ENCODE results near the gene ROR1. TPM values are rescaled to one million over a fixed set of nuclear protein-coding genes. Genes with fewer than 3 reads are reported as not detected.

ROR1 gene
- total and polyA plus RNA-seq, 2 of the 4 experiments (the other 2 are of a cell fraction), result 4.4 to 10.0 TPM

DNA sequence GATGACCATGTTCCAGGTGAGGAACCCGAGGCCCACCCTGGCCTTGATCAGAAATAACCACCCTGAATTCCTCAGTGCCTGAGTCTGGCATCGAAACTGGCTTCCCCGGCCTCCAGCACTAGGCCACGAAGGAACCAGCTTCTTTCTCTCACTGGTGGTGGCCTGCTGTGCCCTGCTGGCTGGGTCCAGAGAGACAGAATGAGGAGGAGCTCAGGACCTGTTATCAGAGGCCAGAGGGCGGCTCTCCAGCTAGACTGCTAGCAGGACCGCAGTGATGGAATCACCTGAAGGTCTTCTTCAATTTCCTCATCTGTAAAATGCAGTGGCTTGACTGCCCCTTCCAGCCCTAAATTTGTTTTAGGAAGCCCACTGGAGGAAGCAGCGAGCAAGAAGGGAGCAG lies 20.5 kb downstream of the ROR1 start:
- 100% methylated on average over 2 of the region's 7 CpGs; no CpG with 5 or more reads in 1 of the 2 experiments for WGBS, 2 experiments (ENCODE audit: extremely low coverage in 2 of 2, insufficient read length in 1 of 2)
- POLR2A ChIA-PET (ENCODE audit: unreplicated experiment), result interaction anchor here (0.5 kb wide), 1 partner anchor 370 kb away, joined by 3 read pairs; no protein-coding TSS in a partner anchor

More for the DNA sequence above, 20.5 kb downstream of the ROR1 start:
- Histone ChIP-seq H3K56ac (ENCODE audit: extremely low read depth, insufficient read depth, low read length) (no peak overlapping the region), H4K91ac (ENCODE audit: insufficient read depth, low read depth, low read length) (0 out of 2 replicates have a peak overlapping the region, but pooled peaks have one; percentile 1), H3K4me1 (ENCODE audit: control insufficient read depth, insufficient read depth, low read length) (peaks cover 6% of the 10 kb centered on the region), H3K4me2 (ENCODE audit: low read depth, low read length) (no peak overlapping the region), H3K9ac (ENCODE audit: low read depth, low read length) (no peak overlapping the region), H3K9me3 (ENCODE audit: control insufficient read depth, insufficient read depth, low read length) (no peaks in the 10 kb centered on the region), H3K23ac (ENCODE audit: low read depth, low read length) (no peak overlapping the region), H3K79me1 (ENCODE audit: low read depth in 1 of 2, low read length in 2 of 2) (no peaks in the 10 kb centered on the region; a peak in 1 of 4 replicates), H2BK120ac (ENCODE audit: low read depth, low read length) (no peak overlapping the region), H3K27me3 (ENCODE audit: control insufficient read depth, insufficient read depth, low read length) (no peaks in the 10 kb centered on the region), H3K4me3 (ENCODE audit: insufficient read depth, low read depth, low read length) (no peak overlapping the region), H2BK5ac (ENCODE audit: low read depth, low read length, poor library complexity, severe bottlenecking) (no peak overlapping the region), H3K36me3 (ENCODE audit: control insufficient read depth, insufficient read depth, low read length) (peaks cover 5% of the 10 kb centered on the region; the same call in 1 of the 2 replicates), H3K27ac (ENCODE audit: insufficient read depth, low read length) (no peak overlapping the region), H2BK20ac (ENCODE audit: low read depth, low read length) (no peak overlapping the region), H3K14ac (replicated peaks; ENCODE audit: low read depth, low read length) (no peak overlapping the region), H4K20me1 (ENCODE audit: insufficient read depth, low read length) (peaks cover 3% of the 10 kb centered on the region), H4K5ac (ENCODE audit: low read depth, low read length) (no peak overlapping the region), H2BK15ac (ENCODE audit: low read depth, low read length) (no peak overlapping the region), H2AK5ac (ENCODE audit: low read depth, low read length) (no peak overlapping the region), H2AFZ (replicated peaks; ENCODE audit: low read length, poor library complexity) (no peak overlapping the region), H3K9me1 (ENCODE audit: insufficient read depth, low read length) (peaks cover 3% of the 10 kb centered on the region; the same call in 1 of the 2 replicates), H2AK9ac (replicated peaks; ENCODE audit: low read depth, low read length, poor library complexity) (no peak overlapping the region), H3K4ac (ENCODE audit: low read depth, low read length) (no peak overlapping the region), H4K8ac (ENCODE audit: low read depth in 2 of 2, low read length in 2 of 2) (no peak overlapping the region), H3K18ac (ENCODE audit: low read depth, low read length) (no peak overlapping the region)
- TF ChIP-seq, protein P1, sequence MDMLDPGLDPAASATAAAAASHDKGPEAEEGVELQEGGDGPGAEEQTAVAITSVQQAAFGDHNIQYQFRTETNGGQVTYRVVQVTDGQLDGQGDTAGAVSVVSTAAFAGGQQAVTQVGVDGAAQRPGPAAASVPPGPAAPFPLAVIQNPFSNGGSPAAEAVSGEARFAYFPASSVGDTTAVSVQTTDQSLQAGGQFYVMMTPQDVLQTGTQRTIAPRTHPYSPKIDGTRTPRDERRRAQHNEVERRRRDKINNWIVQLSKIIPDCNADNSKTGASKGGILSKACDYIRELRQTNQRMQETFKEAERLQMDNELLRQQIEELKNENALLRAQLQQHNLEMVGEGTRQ (IDR thresholded peaks at IDR 0.05; ENCODE audit: low read depth, low read length), result no peak
- TF ChIP-seq MXI1 (IDR thresholded peaks at IDR 0.05; ENCODE audit: borderline replicate concordance, low read depth, low read length) (no peak), RAD21 (IDR thresholded peaks at IDR 0.05; ENCODE audit: low read length) (no peak), CHD1 (IDR thresholded peaks at IDR 0.05; ENCODE audit: low read depth, low read length) (no peak), RFX5 (IDR thresholded peaks at IDR 0.05; ENCODE audit: low read depth, low read length) (no peak), SMC3 (IDR thresholded peaks at IDR 0.05; ENCODE audit: low read depth, low read length) (no peak), MAFK (IDR thresholded peaks at IDR 0.05; ENCODE audit: low read depth, low read length) (no peak), RCOR1 (IDR thresholded peaks at IDR 0.05; ENCODE audit: insufficient replicate concordance, low read length) (no peak), BHLHE40 (IDR thresholded peaks at IDR 0.05; ENCODE audit: low read depth, low read length) (no peak), FOS (IDR thresholded peaks at IDR 0.05; ENCODE audit: low read depth, low read length) (no peak), POLR2A (IDR thresholded peaks at IDR 0.05; ENCODE audit: low read depth, low read length) (no peak), MAZ (IDR thresholded peaks at IDR 0.05; ENCODE audit: borderline replicate concordance, low read depth, low read length) (no peak), NFE2L2 (IDR thresholded peaks at IDR 0.05; ENCODE audit: low read depth, low read length) (no peak)
- TF ChIP-seq, protein P2, sequence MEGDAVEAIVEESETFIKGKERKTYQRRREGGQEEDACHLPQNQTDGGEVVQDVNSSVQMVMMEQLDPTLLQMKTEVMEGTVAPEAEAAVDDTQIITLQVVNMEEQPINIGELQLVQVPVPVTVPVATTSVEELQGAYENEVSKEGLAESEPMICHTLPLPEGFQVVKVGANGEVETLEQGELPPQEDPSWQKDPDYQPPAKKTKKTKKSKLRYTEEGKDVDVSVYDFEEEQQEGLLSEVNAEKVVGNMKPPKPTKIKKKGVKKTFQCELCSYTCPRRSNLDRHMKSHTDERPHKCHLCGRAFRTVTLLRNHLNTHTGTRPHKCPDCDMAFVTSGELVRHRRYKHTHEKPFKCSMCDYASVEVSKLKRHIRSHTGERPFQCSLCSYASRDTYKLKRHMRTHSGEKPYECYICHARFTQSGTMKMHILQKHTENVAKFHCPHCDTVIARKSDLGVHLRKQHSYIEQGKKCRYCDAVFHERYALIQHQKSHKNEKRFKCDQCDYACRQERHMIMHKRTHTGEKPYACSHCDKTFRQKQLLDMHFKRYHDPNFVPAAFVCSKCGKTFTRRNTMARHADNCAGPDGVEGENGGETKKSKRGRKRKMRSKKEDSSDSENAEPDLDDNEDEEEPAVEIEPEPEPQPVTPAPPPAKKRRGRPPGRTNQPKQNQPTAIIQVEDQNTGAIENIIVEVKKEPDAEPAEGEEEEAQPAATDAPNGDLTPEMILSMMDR (conservative IDR thresholded peaks at IDR 0.05; ENCODE audit: low read depth, low read length), result no peak
- TF ChIP-seq, protein P3, sequence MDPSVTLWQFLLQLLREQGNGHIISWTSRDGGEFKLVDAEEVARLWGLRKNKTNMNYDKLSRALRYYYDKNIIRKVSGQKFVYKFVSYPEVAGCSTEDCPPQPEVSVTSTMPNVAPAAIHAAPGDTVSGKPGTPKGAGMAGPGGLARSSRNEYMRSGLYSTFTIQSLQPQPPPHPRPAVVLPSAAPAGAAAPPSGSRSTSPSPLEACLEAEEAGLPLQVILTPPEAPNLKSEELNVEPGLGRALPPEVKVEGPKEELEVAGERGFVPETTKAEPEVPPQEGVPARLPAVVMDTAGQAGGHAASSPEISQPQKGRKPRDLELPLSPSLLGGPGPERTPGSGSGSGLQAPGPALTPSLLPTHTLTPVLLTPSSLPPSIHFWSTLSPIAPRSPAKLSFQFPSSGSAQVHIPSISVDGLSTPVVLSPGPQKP (IDR thresholded peaks at IDR 0.05; ENCODE audit: borderline replicate concordance, low read depth, low read length), result no peak
- in situ Hi-C loops (cut with MboI; ENCODE audit: low sequenced_read_pairs), result no loop called here
- ATAC-seq (ENCODE audit: low read depth), result no peak
- dilution Hi-C loops (cut with HindIII; ENCODE audit: low sequenced_read_pairs, unreplicated experiment), result no loop called here
- intact Hi-C loops (cut with micrococcal nuclease), result no loop called here
- DNase-seq, result no peak
- CTCF ChIA-PET, result interaction anchor here (0.9 to 1.6 kb wide), 2 partner anchors 20 to 119 kb away, joined by 3 to 5 read pairs; partner anchors contain the start of gene ROR1
- no TSS peak for BruUV-seq (replicated peaks)
